ENCODE results near the gene NEUROD2. TPM values are rescaled to one million over a fixed set of nuclear protein-coding genes. Genes with fewer than 3 reads are reported as not detected.

NEUROD2 gene
- polyA plus RNA-seq, 2 of the 4 experiments (the other 2 are of a cell fraction), result not detected

DNA sequence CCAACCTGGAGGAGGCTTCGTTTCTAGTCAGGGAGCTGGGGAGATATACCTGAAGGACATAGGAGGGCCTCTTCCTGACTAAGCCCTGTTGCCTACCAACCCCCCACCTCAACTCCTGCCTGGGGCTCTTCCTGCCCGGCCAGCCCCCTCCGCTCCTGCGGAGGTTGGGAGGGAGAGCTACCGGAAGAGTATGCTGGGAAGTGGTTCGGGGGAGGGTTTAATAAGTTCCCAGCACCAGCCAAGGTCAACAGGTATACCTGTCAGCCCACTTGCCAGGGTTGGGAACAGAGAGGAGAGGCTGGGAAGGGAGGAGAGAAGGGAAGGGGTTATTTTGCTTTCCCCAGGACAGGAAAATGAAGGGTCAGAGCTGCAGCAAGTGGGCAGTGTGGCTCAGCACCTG, 23.7 kb upstream of the NEUROD2 start:
- H3K9me3 ChIP-seq, result no peaks in the 10 kb centered on the region
- H3K4me3 ChIP-seq, result no peak overlapping the region
- DNase-seq (ENCODE audit: low read depth in 1 of 2, low spot score in 1 of 2) (no peak), FAIRE-seq (no peak), ATAC-seq (no peak)
- TF ChIP-seq, protein P1, sequence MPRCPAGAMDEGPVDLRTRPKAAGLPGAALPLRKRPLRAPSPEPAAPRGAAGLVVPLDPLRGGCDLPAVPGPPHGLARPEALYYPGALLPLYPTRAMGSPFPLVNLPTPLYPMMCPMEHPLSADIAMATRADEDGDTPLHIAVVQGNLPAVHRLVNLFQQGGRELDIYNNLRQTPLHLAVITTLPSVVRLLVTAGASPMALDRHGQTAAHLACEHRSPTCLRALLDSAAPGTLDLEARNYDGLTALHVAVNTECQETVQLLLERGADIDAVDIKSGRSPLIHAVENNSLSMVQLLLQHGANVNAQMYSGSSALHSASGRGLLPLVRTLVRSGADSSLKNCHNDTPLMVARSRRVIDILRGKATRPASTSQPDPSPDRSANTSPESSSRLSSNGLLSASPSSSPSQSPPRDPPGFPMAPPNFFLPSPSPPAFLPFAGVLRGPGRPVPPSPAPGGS (IDR thresholded peaks at IDR 0.05), result no peak
- H3K4me2 ChIP-seq, result no peak overlapping the region
- ChIA-PET POLR2A (no interaction called here), CTCF (interaction anchor here (1.6 to 58.8 kb wide), 7 partner anchors 3 to 425 kb away, joined by 5 to 1581 read pairs (median 533); partner anchors contain the start of genes ERBB2, MIEN1, NEUROD2 and PGAP3)
- WGBS (ENCODE audit: missing lambda C conversion rate), result 68% methylated on average over 6 of the region's 6 CpGs
- H3K4me1 ChIP-seq, result peaks cover 16% of the 10 kb centered on the region; the same call in 2 of the 3 replicates
- H3K27ac ChIP-seq, result no peak overlapping the region

DNA sequence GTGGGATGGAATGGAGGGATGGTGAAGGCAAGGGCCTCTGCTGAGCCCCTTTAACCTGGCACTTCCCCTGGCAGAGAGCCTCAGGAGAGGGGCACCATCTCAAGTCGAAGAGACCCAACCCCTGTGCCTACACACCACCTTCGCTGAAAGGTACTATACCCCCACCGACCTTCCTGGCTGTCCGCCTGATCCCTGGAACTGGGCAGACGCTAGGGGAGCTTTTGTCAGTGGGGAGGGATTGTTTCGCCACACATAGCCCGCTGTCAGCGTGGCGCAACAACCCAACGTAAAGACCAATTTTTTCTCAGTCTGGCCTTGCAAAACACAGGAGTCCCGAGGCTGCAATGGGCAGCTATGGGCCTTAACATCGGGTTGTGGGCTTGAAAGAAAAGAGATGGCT, 22.2 kb upstream of the NEUROD2 start:
- ATAC-seq (no peak), DNase-seq (ENCODE audit: low read depth in 1 of 2, low spot score in 1 of 2) (no peak), FAIRE-seq (no peak)
- TF ChIP-seq ZC3H11A (IDR thresholded peaks at IDR 0.05), result no peak
- TF ChIP-seq, protein P1 (IDR thresholded peaks at IDR 0.05), result no peak
- Histone ChIP-seq H3K9me3 (no peaks in the 10 kb centered on the region), H3K4me3 (no peak overlapping the region), H3K4me2 (no peak overlapping the region), H3K27ac (no peak overlapping the region), H3K4me1 (peaks cover 7% of the 10 kb centered on the region; the same call in 2 of the 3 replicates)
- ChIA-PET CTCF (interaction anchor here (1.4 to 58.8 kb wide), 8 partner anchors 5 to 423 kb away, joined by 3 to 1581 read pairs (median 273); partner anchors contain the start of genes ERBB2, MIEN1, NEUROD2 and PGAP3), POLR2A (no interaction called here)
- WGBS (ENCODE audit: missing lambda C conversion rate), result 62% methylated on average over 12 of the region's 12 CpGs

DNA sequence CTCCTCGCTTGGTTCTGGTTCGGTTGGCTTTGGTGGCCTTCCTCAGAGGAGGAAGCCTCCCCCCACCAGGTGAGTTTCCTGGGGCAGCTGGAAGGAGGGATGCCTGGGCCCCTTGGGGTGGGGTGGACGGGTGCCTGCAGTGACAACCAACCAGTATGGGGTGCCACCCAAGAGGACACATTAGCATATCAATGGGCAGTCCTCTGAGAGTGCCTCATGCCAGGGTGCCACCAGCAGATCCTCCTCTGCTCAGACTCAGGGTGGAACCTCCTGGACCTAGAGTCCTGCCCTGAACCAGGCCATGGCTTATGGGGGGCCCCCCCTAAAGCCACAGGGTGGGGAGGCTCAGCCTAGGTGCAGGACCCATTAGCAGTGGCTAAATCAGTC, 21.8 kb upstream of the NEUROD2 start:
- ChIA-PET POLR2A (no interaction called here), CTCF (interaction anchor here (0.7 to 58.8 kb wide), 8 partner anchors 5 to 130 kb away, joined by 3 to 1581 read pairs (median 375); partner anchors contain the start of genes ERBB2, NEUROD2, PGAP3 and PNMT)
- FAIRE-seq, result no peak
- 74% methylated on average over 3 of the region's 3 CpGs for WGBS (ENCODE audit: missing lambda C conversion rate)
- ATAC-seq, result no peak
- no peak overlapping the region for H3K4me2 ChIP-seq
- H3K27ac ChIP-seq, result no peak overlapping the region
- peaks cover 7% of the 10 kb centered on the region; the same call in 2 of the 3 replicates for H3K4me1 ChIP-seq
- H3K4me3 ChIP-seq, result no peak overlapping the region
- TF ChIP-seq RARB (CRISPR knock-in tag; IDR thresholded peaks at IDR 0.05) (no peak), PHF8 (IDR thresholded peaks at IDR 0.05; ENCODE audit: borderline replicate concordance, low read depth) (no peak), JUNB (IDR thresholded peaks at IDR 0.05) (no peak), FOXS1 (CRISPR knock-in tag; IDR thresholded peaks at IDR 0.05) (no peak), HOXB13 (CRISPR knock-in tag; IDR thresholded peaks at IDR 0.05; ENCODE audit: low read depth) (no peak), FOSB (CRISPR knock-in tag; IDR thresholded peaks at IDR 0.05) (no peak), GATA3 (IDR thresholded peaks at IDR 0.05; ENCODE audit: borderline replicate concordance) (no peak), SMC3 (IDR thresholded peaks at IDR 0.05) (no peak), POLR2AphosphoS2 (conservative IDR thresholded peaks at IDR 0.05; ENCODE audit: low read length) (no peak), ZNF302 (CRISPR knock-in tag; IDR thresholded peaks at IDR 0.05) (no peak), HOXB5 (CRISPR knock-in tag; IDR thresholded peaks at IDR 0.05) (no peak), MAFK (IDR thresholded peaks at IDR 0.05; ENCODE audit: partially characterized antibody) (no peak), KDM1A (IDR thresholded peaks at IDR 0.05; ENCODE audit: low read depth) (no peak)
- TF ChIP-seq, protein P2, sequence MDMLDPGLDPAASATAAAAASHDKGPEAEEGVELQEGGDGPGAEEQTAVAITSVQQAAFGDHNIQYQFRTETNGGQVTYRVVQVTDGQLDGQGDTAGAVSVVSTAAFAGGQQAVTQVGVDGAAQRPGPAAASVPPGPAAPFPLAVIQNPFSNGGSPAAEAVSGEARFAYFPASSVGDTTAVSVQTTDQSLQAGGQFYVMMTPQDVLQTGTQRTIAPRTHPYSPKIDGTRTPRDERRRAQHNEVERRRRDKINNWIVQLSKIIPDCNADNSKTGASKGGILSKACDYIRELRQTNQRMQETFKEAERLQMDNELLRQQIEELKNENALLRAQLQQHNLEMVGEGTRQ (IDR thresholded peaks at IDR 0.05), result no peak
- TF ChIP-seq, protein P3, sequence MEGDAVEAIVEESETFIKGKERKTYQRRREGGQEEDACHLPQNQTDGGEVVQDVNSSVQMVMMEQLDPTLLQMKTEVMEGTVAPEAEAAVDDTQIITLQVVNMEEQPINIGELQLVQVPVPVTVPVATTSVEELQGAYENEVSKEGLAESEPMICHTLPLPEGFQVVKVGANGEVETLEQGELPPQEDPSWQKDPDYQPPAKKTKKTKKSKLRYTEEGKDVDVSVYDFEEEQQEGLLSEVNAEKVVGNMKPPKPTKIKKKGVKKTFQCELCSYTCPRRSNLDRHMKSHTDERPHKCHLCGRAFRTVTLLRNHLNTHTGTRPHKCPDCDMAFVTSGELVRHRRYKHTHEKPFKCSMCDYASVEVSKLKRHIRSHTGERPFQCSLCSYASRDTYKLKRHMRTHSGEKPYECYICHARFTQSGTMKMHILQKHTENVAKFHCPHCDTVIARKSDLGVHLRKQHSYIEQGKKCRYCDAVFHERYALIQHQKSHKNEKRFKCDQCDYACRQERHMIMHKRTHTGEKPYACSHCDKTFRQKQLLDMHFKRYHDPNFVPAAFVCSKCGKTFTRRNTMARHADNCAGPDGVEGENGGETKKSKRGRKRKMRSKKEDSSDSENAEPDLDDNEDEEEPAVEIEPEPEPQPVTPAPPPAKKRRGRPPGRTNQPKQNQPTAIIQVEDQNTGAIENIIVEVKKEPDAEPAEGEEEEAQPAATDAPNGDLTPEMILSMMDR (IDR thresholded peaks at IDR 0.05), result no peak
- H3K9me3 ChIP-seq, result no peaks in the 10 kb centered on the region
- no peak for DNase-seq (ENCODE audit: low read depth in 1 of 2, low spot score in 1 of 2)
